Testis (tissue), 3 donors: Measurements from ENCODE around the gene SOX6. TPM values are rescaled to one million over a fixed set of nuclear protein-coding genes. Genes with fewer than 3 reads are reported as not detected.
"Not testable (repeated sequence)": the region's sequence is repeated elsewhere in the genome, so short reads cannot be mapped to it uniquely, and the experiment has no call there.

ENCODE experiments used
- DNase-seq: peaks from one replicate; pipeline ENCODE4 v3.0.0-alpha.2; 2019
- H3K27ac ChIP-seq, 2 donors: fragments of 200-600 bp; sonication (generic); one replicate each; pipeline ENCODE4 v1.5.1; 2019
- H3K27me3 ChIP-seq: fragments of 200-600 bp; sonication (generic); one replicate; pipeline ENCODE4 v1.5.1; 2019
- H3K36me3 ChIP-seq: fragments of 200-600 bp; sonication (generic); one replicate; pipeline ENCODE4 v1.5.1; 2017; ENCODE audit warnings: low read depth; ENCODE audit errors: missing control alignments
- H3K4me1 ChIP-seq: fragments of 200-600 bp; sonication (generic); one replicate; pipeline ENCODE4 v1.5.1; 2019
- H3K4me3 ChIP-seq, 2 donors: fragments of 200-600 bp; sonication (generic); one replicate each; pipeline ENCODE4 v1.5.1; 2017 to 2019
- H3K9me3 ChIP-seq: fragments of 200-600 bp; sonication (generic); one replicate; pipeline ENCODE4 v1.5.1; 2017
- CTCF ChIP-seq, 3 experiments: fragments of 450-650 bp in 2 of 3; fragments of 200-600 bp in 1 of 3; sonication (generic) in 1 of 3; IDR thresholded peaks; one replicate each; pipeline ENCODE4 v1.5.1; 2016 to 2019; ENCODE audit warnings: antibody characterized with exemption in 3 of 3, mild to moderate bottlenecking in 2 of 3, moderate library complexity in 1 of 3
- POLR2A ChIP-seq: fragments of 450-650 bp; IDR thresholded peaks from one replicate; pipeline ENCODE4 v1.6.1; 2017; ENCODE audit warnings: antibody characterized with exemption, mild to moderate bottlenecking, moderate library complexity
- WGBS, 2 donors: methylation state at CpG; one replicate each; pipeline ENCODE4 v1.1.5; 2018; 5-methylcytosine and 5-hydroxymethylcytosine counted together
- intact Hi-C: fragments of 100-400 bp; cut with DNase I; formaldehyde crosslinking; loops from one replicate; pipeline ENCODE4 v1.15.1; 2023; ENCODE audit warnings: low total_unique reads
- polyA plus RNA-seq: library from polyadenylated mRNA; stranded (reverse); fragments of 350-450 nt; fragmentation: Illumina TruSeq; extraction: RNeasy Lipid Tissue Mini Kit (QIAGEN cat#74804); gene quantifications from one replicate; pipeline ENCODE4 v1.2.3, GENCODE V29; 2014; ENCODE audit warnings: low read depth, low replicate concordance; ENCODE audit not compliant: insufficient read depth
- total RNA-seq, 2 donors: library from RNA; depleted of rRNA; stranded (reverse); fragments of >200 nt; gene quantifications; one replicate each; pipeline ENCODE4 v1.2.3, GENCODE V29; 2016

Gene SOX6
- total and polyA plus RNA-seq, 3 donors from 2014 or later: 39.6 to 74.0 (median 52.3) TPM

- WGBS, 2 donors: 96 to 97% methylated on average over 3 of the region's 3 CpGs
- DNase-seq: no peak
- no peaks in the 10 kb centered on the region for H3K4me1 ChIP-seq
- no peak overlapping the region for H3K4me3 ChIP-seq
- H3K27me3 ChIP-seq: no peaks in the 10 kb centered on the region
- TF ChIP-seq POLR2A: no peak
- TF ChIP-seq CTCF (IDR thresholded peaks at IDR 0.05): no peak
- intact Hi-C loops: no loop called here
- no peak overlapping the region for H3K27ac ChIP-seq
- H3K36me3 ChIP-seq: no peaks in the 10 kb centered on the region
- H3K9me3 ChIP-seq: no peaks in the 10 kb centered on the region
Observed at GRCh38 chr11:16032974-16033373, 323.4 kb downstream of the SOX6 start.

GRCh38 chr11:16031210-16031609, 325.1 kb downstream of the SOX6 start:
- WGBS, 2 donors: 86 to 88% methylated on average over 1 of the region's 1 CpG
- Histone ChIP-seq H3K4me1 (no peaks in the 10 kb centered on the region), H3K4me3 (no peak overlapping the region), H3K9me3 (no peaks in the 10 kb centered on the region), H3K27me3 (no peaks in the 10 kb centered on the region), H3K27ac (no peak overlapping the region), H3K36me3 (no peaks in the 10 kb centered on the region)
- no peak for DNase-seq
- intact Hi-C loops: no loop called here
- no peak for TF ChIP-seq CTCF (IDR thresholded peaks at IDR 0.05)
- TF ChIP-seq POLR2A: no peak

- no peak for TF ChIP-seq CTCF (IDR thresholded peaks at IDR 0.05)
- TF ChIP-seq POLR2A: no peak
- H3K4me1 ChIP-seq: no peaks in the 10 kb centered on the region
- H3K36me3 ChIP-seq: no peaks in the 10 kb centered on the region
- DNase-seq: no peak
- 63 to 64% methylated on average over 1 of the region's 1 CpG for WGBS, 2 donors
- no peaks in the 10 kb centered on the region for H3K9me3 ChIP-seq
- H3K27me3 ChIP-seq: no peaks in the 10 kb centered on the region
- H3K27ac ChIP-seq: no peak overlapping the region
- H3K4me3 ChIP-seq: no peak overlapping the region
- intact Hi-C loops: no loop called here
Observed at GRCh38 chr11:16030664-16031063, 325.7 kb downstream of the SOX6 start.

- intact Hi-C loops, H3K4me1 ChIP-seq, H3K27ac ChIP-seq, H3K9me3 ChIP-seq, H3K36me3 ChIP-seq, H3K4me3 ChIP-seq, DNase-seq, H3K27me3 ChIP-seq: not testable (repeated sequence)
- WGBS, 2 donors: 76 to 93% methylated on average over 10 of the region's 10 CpGs
Observed at GRCh38 chr11:16029151-16029550, 327.2 kb downstream of the SOX6 start.

GRCh38 chr11:16028419-16028818, 327.9 kb downstream of the SOX6 start:
- Histone ChIP-seq H3K4me1 (no peaks in the 10 kb centered on the region), H3K27me3 (no peaks in the 10 kb centered on the region), H3K27ac (no peak overlapping the region), H3K36me3 (no peaks in the 10 kb centered on the region), H3K9me3 (no peaks in the 10 kb centered on the region), H3K4me3 (no peak overlapping the region)
- WGBS, 2 donors: 91 to 92% methylated on average over 6 of the region's 6 CpGs
- TF ChIP-seq CTCF (IDR thresholded peaks at IDR 0.05): no peak
- no peak for TF ChIP-seq POLR2A
- DNase-seq: no peak
- intact Hi-C loops: no loop called here
